ENCODE data around the gene ALDH3A1. TPM values are rescaled to one million over a fixed set of nuclear protein-coding genes. Genes with fewer than 3 reads are reported as not detected.

ALDH3A1 gene
- total and polyA plus RNA-seq, 2 experiments from 2014 or later = 0.17 to 0.21 TPM

DNA sequence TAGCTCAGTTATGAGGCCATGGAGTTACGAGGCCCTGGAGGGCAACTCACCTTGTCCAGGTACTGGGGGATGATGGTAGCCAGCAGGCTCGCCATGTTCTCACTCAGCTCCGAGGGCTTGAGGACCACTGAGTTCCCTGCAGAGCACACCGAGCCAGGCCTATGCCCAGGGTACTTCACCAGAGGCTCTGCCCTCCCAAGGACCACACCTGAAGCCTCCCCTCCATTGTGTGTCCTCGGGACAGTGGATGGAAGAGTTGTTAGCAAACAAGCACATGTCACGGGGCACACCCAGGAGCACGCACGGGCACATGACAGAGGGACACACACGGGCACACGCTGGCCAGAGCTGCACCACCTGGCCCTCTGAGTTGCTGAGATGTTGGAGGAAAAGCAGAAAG, 5.6 kb downstream of the ALDH3A1 start:
- peaks cover 4% of the 10 kb centered on the region; the same call in 2 of the 3 replicates for H3K4me1 Mint-ChIP-seq

More for the DNA sequence above, 5.6 kb downstream of the ALDH3A1 start:
- ATAC-seq (no peak), DNase-seq (ENCODE audit: low spot score) (no peak)
- H3K27me3 Mint-ChIP-seq (ENCODE audit: insufficient read depth, low read depth, poor library complexity) = peaks cover 15% of the 10 kb centered on the region
- no peaks in the 10 kb centered on the region for H3K79me2 ChIP-seq (replicated peaks; ENCODE audit: insufficient read depth)
- H3K9me3 Mint-ChIP-seq = no peaks in the 10 kb centered on the region
- H3K4me1 ChIP-seq (ENCODE audit: insufficient read depth) = peaks cover 3% of the 10 kb centered on the region; the same call in 1 of the 2 replicates
- H3K36me3 ChIP-seq (ENCODE audit: insufficient read depth) = no peaks in the 10 kb centered on the region
- H3K4me3 Mint-ChIP-seq = no peak overlapping the region
- no peak overlapping the region for H3K27ac ChIP-seq (ENCODE audit: low read depth)
- no peaks in the 10 kb centered on the region for H3K9me2 ChIP-seq (ENCODE audit: insufficient read depth)
- no peak overlapping the region for H3K4me2 ChIP-seq
- no peaks in the 10 kb centered on the region for H3K36me3 Mint-ChIP-seq (ENCODE audit: low read depth)
- no peak overlapping the region for H2AFZ ChIP-seq
- peaks cover 5% of the 10 kb centered on the region; the same call in 1 of the 2 replicates for H3K27me3 ChIP-seq (ENCODE audit: insufficient read depth)
- no peaks in the 10 kb centered on the region for H4K20me1 ChIP-seq (replicated peaks; ENCODE audit: insufficient read depth)
- H3K27ac Mint-ChIP-seq = no peak overlapping the region
- TF ChIP-seq NANOG (IDR thresholded peaks at IDR 0.05; ENCODE audit: borderline replicate concordance) (no peak), ZNF331 (CRISPR knock-in tag; IDR thresholded peaks at IDR 0.05; ENCODE audit: low read depth) (no peak), JUNB (IDR thresholded peaks at IDR 0.05; ENCODE audit: unreplicated experiment) (no peak), POLR2AphosphoS5 (IDR thresholded peaks at IDR 0.05; ENCODE audit: low read depth) (no peak), EZH2phosphoT487 (IDR thresholded peaks at IDR 0.05; ENCODE audit: unreplicated experiment) (no peak)
- TF ChIP-seq, protein P1, sequence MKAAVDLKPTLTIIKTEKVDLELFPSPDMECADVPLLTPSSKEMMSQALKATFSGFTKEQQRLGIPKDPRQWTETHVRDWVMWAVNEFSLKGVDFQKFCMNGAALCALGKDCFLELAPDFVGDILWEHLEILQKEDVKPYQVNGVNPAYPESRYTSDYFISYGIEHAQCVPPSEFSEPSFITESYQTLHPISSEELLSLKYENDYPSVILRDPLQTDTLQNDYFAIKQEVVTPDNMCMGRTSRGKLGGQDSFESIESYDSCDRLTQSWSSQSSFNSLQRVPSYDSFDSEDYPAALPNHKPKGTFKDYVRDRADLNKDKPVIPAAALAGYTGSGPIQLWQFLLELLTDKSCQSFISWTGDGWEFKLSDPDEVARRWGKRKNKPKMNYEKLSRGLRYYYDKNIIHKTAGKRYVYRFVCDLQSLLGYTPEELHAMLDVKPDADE (IDR thresholded peaks at IDR 0.05) = no peak
- TF ChIP-seq, protein P2, sequence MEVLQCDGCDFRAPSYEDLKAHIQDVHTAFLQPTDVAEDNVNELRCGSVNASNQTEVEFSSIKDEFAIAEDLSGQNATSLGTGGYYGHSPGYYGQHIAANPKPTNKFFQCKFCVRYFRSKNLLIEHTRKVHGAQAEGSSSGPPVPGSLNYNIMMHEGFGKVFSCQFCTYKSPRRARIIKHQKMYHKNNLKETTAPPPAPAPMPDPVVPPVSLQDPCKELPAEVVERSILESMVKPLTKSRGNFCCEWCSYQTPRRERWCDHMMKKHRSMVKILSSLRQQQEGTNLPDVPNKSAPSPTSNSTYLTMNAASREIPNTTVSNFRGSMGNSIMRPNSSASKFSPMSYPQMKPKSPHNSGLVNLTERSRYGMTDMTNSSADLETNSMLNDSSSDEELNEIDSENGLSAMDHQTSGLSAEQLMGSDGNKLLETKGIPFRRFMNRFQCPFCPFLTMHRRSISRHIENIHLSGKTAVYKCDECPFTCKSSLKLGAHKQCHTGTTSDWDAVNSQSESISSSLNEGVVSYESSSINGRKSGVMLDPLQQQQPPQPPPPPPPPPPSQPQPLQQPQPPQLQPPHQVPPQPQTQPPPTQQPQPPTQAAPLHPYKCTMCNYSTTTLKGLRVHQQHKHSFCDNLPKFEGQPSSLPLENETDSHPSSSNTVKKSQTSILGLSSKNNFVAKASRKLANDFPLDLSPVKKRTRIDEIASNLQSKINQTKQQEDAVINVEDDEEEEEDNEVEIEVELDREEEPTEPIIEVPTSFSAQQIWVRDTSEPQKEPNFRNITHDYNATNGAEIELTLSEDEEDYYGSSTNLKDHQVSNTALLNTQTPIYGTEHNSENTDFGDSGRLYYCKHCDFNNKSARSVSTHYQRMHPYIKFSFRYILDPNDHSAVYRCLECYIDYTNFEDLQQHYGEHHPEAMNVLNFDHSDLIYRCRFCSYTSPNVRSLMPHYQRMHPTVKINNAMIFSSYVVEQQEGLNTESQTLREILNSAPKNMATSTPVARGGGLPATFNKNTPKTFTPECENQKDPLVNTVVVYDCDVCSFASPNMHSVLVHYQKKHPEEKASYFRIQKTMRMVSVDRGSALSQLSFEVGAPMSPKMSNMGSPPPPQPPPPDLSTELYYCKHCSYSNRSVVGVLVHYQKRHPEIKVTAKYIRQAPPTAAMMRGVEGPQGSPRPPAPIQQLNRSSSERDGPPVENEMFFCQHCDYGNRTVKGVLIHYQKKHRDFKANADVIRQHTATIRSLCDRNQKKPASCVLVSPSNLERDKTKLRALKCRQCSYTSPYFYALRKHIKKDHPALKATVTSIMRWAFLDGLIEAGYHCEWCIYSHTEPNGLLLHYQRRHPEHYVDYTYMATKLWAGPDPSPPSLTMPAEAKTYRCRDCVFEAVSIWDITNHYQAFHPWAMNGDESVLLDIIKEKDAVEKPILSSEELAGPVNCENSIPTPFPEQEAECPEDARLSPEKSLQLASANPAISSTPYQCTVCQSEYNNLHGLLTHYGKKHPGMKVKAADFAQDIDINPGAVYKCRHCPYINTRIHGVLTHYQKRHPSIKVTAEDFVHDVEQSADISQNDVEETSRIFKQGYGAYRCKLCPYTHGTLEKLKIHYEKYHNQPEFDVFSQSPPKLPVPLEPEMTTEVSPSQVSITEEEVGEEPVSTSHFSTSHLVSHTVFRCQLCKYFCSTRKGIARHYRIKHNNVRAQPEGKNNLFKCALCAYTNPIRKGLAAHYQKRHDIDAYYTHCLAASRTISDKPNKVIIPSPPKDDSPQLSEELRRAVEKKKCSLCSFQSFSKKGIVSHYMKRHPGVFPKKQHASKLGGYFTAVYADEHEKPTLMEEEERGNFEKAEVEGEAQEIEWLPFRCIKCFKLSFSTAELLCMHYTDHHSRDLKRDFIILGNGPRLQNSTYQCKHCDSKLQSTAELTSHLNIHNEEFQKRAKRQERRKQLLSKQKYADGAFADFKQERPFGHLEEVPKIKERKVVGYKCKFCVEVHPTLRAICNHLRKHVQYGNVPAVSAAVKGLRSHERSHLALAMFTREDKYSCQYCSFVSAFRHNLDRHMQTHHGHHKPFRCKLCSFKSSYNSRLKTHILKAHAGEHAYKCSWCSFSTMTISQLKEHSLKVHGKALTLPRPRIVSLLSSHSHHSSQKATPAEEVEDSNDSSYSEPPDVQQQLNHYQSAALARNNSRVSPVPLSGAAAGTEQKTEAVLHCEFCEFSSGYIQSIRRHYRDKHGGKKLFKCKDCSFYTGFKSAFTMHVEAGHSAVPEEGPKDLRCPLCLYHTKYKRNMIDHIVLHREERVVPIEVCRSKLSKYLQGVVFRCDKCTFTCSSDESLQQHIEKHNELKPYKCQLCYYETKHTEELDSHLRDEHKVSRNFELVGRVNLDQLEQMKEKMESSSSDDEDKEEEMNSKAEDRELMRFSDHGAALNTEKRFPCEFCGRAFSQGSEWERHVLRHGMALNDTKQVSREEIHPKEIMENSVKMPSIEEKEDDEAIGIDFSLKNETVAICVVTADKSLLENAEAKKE (CRISPR knock-in tag; IDR thresholded peaks at IDR 0.05) = no peak
- TF ChIP-seq, protein P3, sequence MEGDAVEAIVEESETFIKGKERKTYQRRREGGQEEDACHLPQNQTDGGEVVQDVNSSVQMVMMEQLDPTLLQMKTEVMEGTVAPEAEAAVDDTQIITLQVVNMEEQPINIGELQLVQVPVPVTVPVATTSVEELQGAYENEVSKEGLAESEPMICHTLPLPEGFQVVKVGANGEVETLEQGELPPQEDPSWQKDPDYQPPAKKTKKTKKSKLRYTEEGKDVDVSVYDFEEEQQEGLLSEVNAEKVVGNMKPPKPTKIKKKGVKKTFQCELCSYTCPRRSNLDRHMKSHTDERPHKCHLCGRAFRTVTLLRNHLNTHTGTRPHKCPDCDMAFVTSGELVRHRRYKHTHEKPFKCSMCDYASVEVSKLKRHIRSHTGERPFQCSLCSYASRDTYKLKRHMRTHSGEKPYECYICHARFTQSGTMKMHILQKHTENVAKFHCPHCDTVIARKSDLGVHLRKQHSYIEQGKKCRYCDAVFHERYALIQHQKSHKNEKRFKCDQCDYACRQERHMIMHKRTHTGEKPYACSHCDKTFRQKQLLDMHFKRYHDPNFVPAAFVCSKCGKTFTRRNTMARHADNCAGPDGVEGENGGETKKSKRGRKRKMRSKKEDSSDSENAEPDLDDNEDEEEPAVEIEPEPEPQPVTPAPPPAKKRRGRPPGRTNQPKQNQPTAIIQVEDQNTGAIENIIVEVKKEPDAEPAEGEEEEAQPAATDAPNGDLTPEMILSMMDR (conservative IDR thresholded peaks at IDR 0.05; ENCODE audit: low read depth in 2 of 2) = no peak
- H3F3A ChIP-seq (replicated peaks; ENCODE audit: low read depth) = 0 out of 2 replicates have a peak, but pooled peaks cover 3% of the 10 kb centered on the region
- H3K4me3 ChIP-seq = no peak overlapping the region
